LNCaP clone FGC (cell line): ENCODE results near the gene SMNDC1.
A peak's percentile ranks its signal among the peaks of the same experiment; 100 is the strongest.
"Not testable (repeated sequence)": the region's sequence is repeated elsewhere in the genome, so short reads cannot be mapped to it uniquely, and the experiment has no call there.

ENCODE experiments used
- DNase-seq: peaks from one replicate; pipeline ENCODE4 v3.0.0-alpha.2; 2011; ENCODE audit warnings: low read depth
- H3K4me3 ChIP-seq: 2 replicates; pipeline ENCODE4 v1.5.1; 2011; ENCODE audit warnings: mild to moderate bottlenecking, low read depth, low read length, control low read depth
- CTCF ChIP-seq: IDR thresholded peaks from 2 replicates; pipeline ENCODE4 v1.5.1; 2012; ENCODE audit warnings: mild to moderate bottlenecking; ENCODE audit not compliant: control insufficient read depth, insufficient read depth; ENCODE audit errors: extremely low read depth

The SMNDC1 gene

DNA sequence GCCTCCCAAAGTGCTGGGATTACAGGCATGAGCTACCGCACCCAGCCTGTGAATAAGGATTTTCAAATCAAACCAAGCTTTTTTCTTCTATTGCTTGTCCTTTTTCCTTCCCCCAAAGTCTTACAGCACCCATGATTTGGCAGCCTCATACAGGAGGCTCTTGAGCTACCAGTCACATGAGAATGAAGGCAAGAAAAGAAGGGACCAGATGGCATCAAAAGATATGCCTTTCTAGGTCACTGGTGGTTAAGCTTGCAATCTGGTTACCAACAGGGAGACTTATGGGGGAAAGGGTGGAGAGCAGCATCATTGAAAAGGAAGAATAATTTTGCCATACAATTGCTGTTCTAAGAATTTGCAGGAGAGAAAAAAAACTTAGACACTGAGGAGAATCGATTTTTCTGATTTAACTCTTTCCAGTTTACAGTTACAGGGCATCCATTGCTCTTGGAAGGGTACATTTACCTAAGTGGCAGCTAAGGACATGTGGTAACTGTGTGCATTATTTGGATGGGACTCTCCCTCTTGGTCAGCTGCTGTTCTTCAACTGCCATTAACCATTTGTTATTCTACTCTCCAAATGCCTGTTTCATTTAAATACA is 29.5 kb downstream of the SMNDC1 start:
- H3K4me3 ChIP-seq: no peak overlapping the region
- no peak for DNase-seq
- TF ChIP-seq CTCF: no peak

DNA sequence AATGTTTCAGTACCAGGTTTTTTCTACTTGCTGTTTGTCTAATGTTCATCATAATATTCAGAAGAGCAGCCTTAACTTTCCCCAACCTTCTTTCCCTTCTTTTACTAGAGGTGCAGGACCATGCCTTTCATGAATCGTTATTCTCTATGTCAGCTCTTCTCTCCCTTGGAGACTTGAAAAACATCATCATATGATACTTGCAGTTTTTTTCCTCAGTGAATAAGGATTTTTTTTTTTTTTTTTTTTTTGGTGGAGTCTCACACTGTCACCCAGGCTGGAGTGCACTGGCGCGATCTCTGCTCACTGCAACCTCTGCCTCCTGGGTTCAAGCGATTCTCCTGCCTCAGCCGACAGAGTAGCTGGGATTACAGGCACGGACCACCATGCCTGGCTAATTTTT is 30.1 kb downstream of the SMNDC1 start:
- DNase-seq: no peak
- no peak overlapping the region for H3K4me3 ChIP-seq
- no peak for TF ChIP-seq CTCF

- TF ChIP-seq CTCF: no peak
- DNase-seq: no peak
- no peak overlapping the region for H3K4me3 ChIP-seq
These were observed 30.6 kb downstream of the SMNDC1 start for GRCh38 chr10:110274072-110274627.

DNA sequence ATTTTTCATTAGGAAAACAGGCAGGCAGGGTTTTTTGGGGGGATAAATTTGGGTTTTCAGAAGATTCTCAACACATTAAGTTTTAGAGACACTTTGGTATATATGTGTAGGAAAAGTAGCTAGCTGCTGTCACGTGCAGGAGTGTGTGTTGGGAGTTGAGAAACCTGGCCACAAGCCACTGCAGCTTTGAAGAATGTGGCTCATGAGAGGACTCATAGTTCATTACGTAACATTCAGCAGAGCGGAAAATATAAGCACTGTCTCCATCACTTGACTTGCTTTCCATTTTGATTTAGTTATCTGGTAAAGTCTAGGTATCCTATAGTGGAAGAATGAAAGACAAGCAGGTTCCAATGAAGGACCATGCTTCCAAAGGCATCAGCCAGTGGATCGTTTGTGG is 31.2 kb downstream of the SMNDC1 start:
- H3K4me3 ChIP-seq: no peak overlapping the region
- TF ChIP-seq CTCF: no peak
- no peak for DNase-seq

DNA sequence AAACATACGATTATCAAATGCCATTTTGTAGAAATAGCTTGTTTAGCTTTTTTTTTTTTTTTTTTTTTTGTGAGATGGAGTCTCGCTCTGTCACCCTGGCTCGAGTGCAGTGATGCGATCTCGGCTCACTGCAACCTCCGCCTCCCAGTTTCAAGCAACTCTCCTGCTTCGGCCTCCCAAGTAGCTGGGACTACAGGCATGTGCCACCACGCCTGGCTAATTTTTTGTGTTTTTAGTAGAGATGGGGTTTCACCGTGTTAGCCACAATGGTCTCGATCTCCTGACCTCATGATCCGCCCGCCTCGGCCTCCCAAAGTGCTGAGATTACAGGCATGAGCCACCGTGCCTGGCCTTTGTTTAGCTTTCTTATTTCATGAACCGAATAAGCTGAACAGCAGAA is 31.7 kb downstream of the SMNDC1 start:
- DNase-seq, H3K4me3 ChIP-seq: not testable (repeated sequence)

GRCh38 chr10:110269374-110270318 is 35.1 kb downstream of the SMNDC1 start:
- DNase-seq: peak; percentile 27
- TF ChIP-seq CTCF: no peak
- peak overlapping the region; percentile 36 for H3K4me3 ChIP-seq

- no peak for DNase-seq
- peak overlapping the region; percentile 36; the same call in 1 of the 2 replicates for H3K4me3 ChIP-seq
- TF ChIP-seq CTCF: no peak
These were observed 35.7 kb downstream of the SMNDC1 start for GRCh38 chr10:110268971-110269370.
